Mononuclear cell (primary cell): Measurements from ENCODE around the gene RPL37. TPM values are rescaled to one million over a fixed set of nuclear protein-coding genes. Genes with fewer than 3 reads are reported as not detected.
"Not testable (repeated sequence)": the region's sequence is repeated elsewhere in the genome, so short reads cannot be mapped to it uniquely, and the experiment has no call there.

ENCODE experiments used
- H3K27me3 ChIP-seq: 2 replicates; pipeline ENCODE4 v1.6.0; 2011; ENCODE audit warnings: low read length, control low read depth; ENCODE audit not compliant: insufficient read depth
- H3K4me1 ChIP-seq: 2 replicates; pipeline ENCODE4 v1.5.1; 2011; ENCODE audit warnings: mild to moderate bottlenecking, low read length, control low read depth; ENCODE audit not compliant: insufficient read depth
- H3K4me3 ChIP-seq: 2 replicates; pipeline ENCODE4 v1.5.1; 2011; ENCODE audit warnings: mild to moderate bottlenecking, low read length, moderate library complexity
- H3K9me3 ChIP-seq: 2 replicates; pipeline ENCODE4 v1.5.1; 2011; ENCODE audit warnings: low read depth, mild to moderate bottlenecking, control low read depth, low read length
- total RNA-seq: library from RNA; depleted of rRNA; stranded (reverse); fragments of >200 nt; gene quantifications from one replicate; pipeline ENCODE4 v1.2.3, GENCODE V29; 2012

RPL37 gene
- total RNA-seq: 790 TPM

- no peaks in the 10 kb centered on the region for H3K27me3 ChIP-seq
- no peaks in the 10 kb centered on the region for H3K9me3 ChIP-seq
- H3K4me1 ChIP-seq: peaks cover 25% of the 10 kb centered on the region
- peak within 1 kb of the TSS; percentile 60 for H3K4me3 ChIP-seq
Observed at GRCh38 chr5:40834849-40835787, at the start of gene RPL37. Gene RPL37 (minus strand): TSS chr5:40835222. CDS start chr5:40835185, 37 bp downstream.

- H3K27me3 ChIP-seq, H3K4me3 ChIP-seq, H3K4me1 ChIP-seq, H3K9me3 ChIP-seq: not testable (repeated sequence)
Observed at GRCh38 chr5:40883051-40883450, 48.0 kb upstream of the RPL37 start.

- Histone ChIP-seq H3K27me3 (no peaks in the 10 kb centered on the region), H3K4me3 (no peak overlapping the region), H3K9me3 (no peaks in the 10 kb centered on the region), H3K4me1 (no peaks in the 10 kb centered on the region)
Observed at GRCh38 chr5:40882291-40882690, 47.3 kb upstream of the RPL37 start.

GRCh38 chr5:40879163-40879942 lies 44.3 kb upstream of the RPL37 start:
- Histone ChIP-seq H3K9me3 (no peaks in the 10 kb centered on the region), H3K4me3 (no peak overlapping the region), H3K4me1 (no peaks in the 10 kb centered on the region), H3K27me3 (no peaks in the 10 kb centered on the region)

GRCh38 chr5:40877371-40877988 lies 42.5 kb upstream of the RPL37 start:
- H3K9me3 ChIP-seq: no peaks in the 10 kb centered on the region
- H3K27me3 ChIP-seq: no peaks in the 10 kb centered on the region

GRCh38 chr5:40875958-40876357 lies 40.9 kb upstream of the RPL37 start:
- Histone ChIP-seq H3K4me1 (no peaks in the 10 kb centered on the region), H3K27me3 (no peaks in the 10 kb centered on the region), H3K4me3 (no peak overlapping the region)

More at GRCh38 chr5:40877371-40877988, 42.5 kb upstream of the RPL37 start:
- Histone ChIP-seq H3K4me3 (no peak overlapping the region), H3K4me1 (no peaks in the 10 kb centered on the region)

GRCh38 chr5:40873286-40873880 lies 38.4 kb upstream of the RPL37 start:
- Histone ChIP-seq H3K4me1 (no peaks in the 10 kb centered on the region), H3K27me3 (no peaks in the 10 kb centered on the region), H3K4me3 (no peak overlapping the region), H3K9me3 (no peaks in the 10 kb centered on the region)

More at GRCh38 chr5:40875958-40876357, 40.9 kb upstream of the RPL37 start:
- H3K9me3 ChIP-seq: no peaks in the 10 kb centered on the region

GRCh38 chr5:40872253-40872652 lies 37.2 kb upstream of the RPL37 start:
- H3K4me3 ChIP-seq, H3K4me1 ChIP-seq, H3K9me3 ChIP-seq, H3K27me3 ChIP-seq: not testable (repeated sequence)

GRCh38 chr5:40871177-40871576 lies 36.2 kb upstream of the RPL37 start:
- no peak overlapping the region for H3K4me3 ChIP-seq
- no peaks in the 10 kb centered on the region for H3K4me1 ChIP-seq
- H3K27me3 ChIP-seq: no peaks in the 10 kb centered on the region
- H3K9me3 ChIP-seq: no peaks in the 10 kb centered on the region

- no peaks in the 10 kb centered on the region for H3K9me3 ChIP-seq
- H3K4me3 ChIP-seq: no peak overlapping the region
- H3K27me3 ChIP-seq: no peaks in the 10 kb centered on the region
- no peaks in the 10 kb centered on the region for H3K4me1 ChIP-seq
Observed at GRCh38 chr5:40869384-40869783, 34.4 kb upstream of the RPL37 start.

GRCh38 chr5:40866844-40867243 lies 31.8 kb upstream of the RPL37 start:
- Histone ChIP-seq H3K4me1 (no peaks in the 10 kb centered on the region), H3K4me3 (no peak overlapping the region), H3K27me3 (no peaks in the 10 kb centered on the region), H3K9me3 (no peaks in the 10 kb centered on the region)

- H3K4me1 ChIP-seq, H3K4me3 ChIP-seq, H3K9me3 ChIP-seq, H3K27me3 ChIP-seq: not testable (repeated sequence)
Observed at GRCh38 chr5:40865004-40865403, 30.0 kb upstream of the RPL37 start.

- Histone ChIP-seq H3K4me1 (no peaks in the 10 kb centered on the region), H3K27me3 (no peaks in the 10 kb centered on the region), H3K4me3 (no peak overlapping the region), H3K9me3 (no peaks in the 10 kb centered on the region)
Observed at GRCh38 chr5:40860711-40861110, 25.7 kb upstream of the RPL37 start.

GRCh38 chr5:40853632-40854192 lies 18.7 kb upstream of the RPL37 start:
- no peaks in the 10 kb centered on the region for H3K27me3 ChIP-seq
- H3K4me1 ChIP-seq: peaks cover 10% of the 10 kb centered on the region
- no peak overlapping the region for H3K4me3 ChIP-seq
- no peaks in the 10 kb centered on the region for H3K9me3 ChIP-seq
